Prostate gland (tissue), 2 donors: ENCODE measurements around the gene UQCC3.

Experiments used
- CTCF ChIP-seq, 4 experiments: fragments of 200-600 bp in 2 of 4; fragments of 450-650 bp in 2 of 4; sonication (generic) in 2 of 4; IDR thresholded peaks; 1 replicate in 3 of 4; 2 replicates in 1 of 4; pipeline ENCODE4 v1.5.1; 2016 to 2019; ENCODE audit warnings: antibody characterized with exemption in 4 of 4, mild to moderate bottlenecking in 2 of 4, moderate library complexity in 2 of 4
- POLR2AphosphoS5 ChIP-seq: sonication (generic); formaldehyde crosslinking; IDR thresholded peaks from one replicate; pipeline ENCODE4 v1.6.1; 2017; ENCODE audit warnings: antibody characterized with exemption

GRCh38 chr11:62667460-62667859 is 4.0 kb upstream of the UQCC3 start:
- TF ChIP-seq CTCF (IDR thresholded peaks at IDR 0.05), result no peak
- no peak for TF ChIP-seq POLR2AphosphoS5
